HepG2 (cell line): ENCODE data around the gene XRCC3. TPM values are rescaled to one million over a fixed set of nuclear protein-coding genes. Genes with fewer than 3 reads are reported as not detected.

Experiments
- ATAC-seq: fragments of 200-7000 bp; cut with Tn5 transposase; 3 replicates; pipeline ENCODE4 v1.9.1; 2020; ENCODE audit warnings: mild to moderate bottlenecking, moderate library complexity
- BruUV-seq: library from RNA; stranded (reverse); fragments of 400-500 nt; replicated peaks from 2 replicates; lab custom pipeline; 2021; lab: Mats Ljungman, UMichigan
- CTCF ChIA-PET: fragments of 300-600 bp; formaldehyde crosslinking; extraction: SDS; loops from one replicate; lab custom pipeline; 2021; ENCODE audit warnings: low total read pairs, inconsistent platforms, low intra/inter-chr PET ratio; lab: Yijun Ruan, JAX
- POLR2A ChIA-PET: fragments of 350-600 bp; sonication (Branson Sonifier 250); formaldehyde crosslinking; loops from one replicate; lab custom pipeline; 2020; ENCODE audit warnings: antibody characterized with exemption, inconsistent platforms; lab: Yijun Ruan, JAX
- DNase-seq: peaks from one replicate; pipeline ENCODE4 v3.0.0-alpha.2; 2015; ENCODE audit warnings: low spot score
- FAIRE-seq: peaks from 3 replicates; lab custom pipeline; 2011; peaks lifted over from hg19 to GRCh38; lab: Jason Lieb, UNC
- H2AFZ ChIP-seq: one replicate; pipeline ENCODE4 v1.6.1; 2011; ENCODE audit warnings: low read length, inconsistent platforms
- H3K27ac ChIP-seq: fragments of 300-600 bp; 3 replicates; pipeline ENCODE4 v1.8.0; 2011; ENCODE audit warnings: mixed run types, mild to moderate bottlenecking, mixed read lengths, low read length, inconsistent platforms; ENCODE audit not compliant: insufficient read depth; ENCODE audit errors: extremely low read length
- H3K27me3 ChIP-seq, 2 experiments: fragments of 200-600 bp in 1 of 2; 2 replicates in 1 of 2; 3 replicates in 1 of 2; pipeline versions ENCODE4 v1.6.0 to v1.8.0; 2011; ENCODE audit warnings: low read length in 2 of 2, mild to moderate bottlenecking in 2 of 2, moderate library complexity in 2 of 2, inconsistent platforms in 1 of 2; ENCODE audit not compliant: insufficient read depth in 2 of 2, control insufficient read depth in 1 of 2
- H3K36me3 ChIP-seq, 2 experiments: fragments of 200-600 bp in 1 of 2; replicated peaks in 1 of 2; 2 replicates in 1 of 2; 3 replicates in 1 of 2; pipeline versions ENCODE4 v1.5.1 to v1.8.0; 2011; ENCODE audit warnings: low read length in 2 of 2, inconsistent platforms in 1 of 2; ENCODE audit not compliant: insufficient read depth in 2 of 2, control insufficient read depth in 1 of 2
- H3K4me1 ChIP-seq: 2 replicates; pipeline ENCODE4 v1.5.1; 2012; ENCODE audit warnings: low read length, inconsistent platforms; ENCODE audit not compliant: insufficient read depth
- H3K4me2 ChIP-seq: 2 replicates; pipeline ENCODE4 v1.6.0; 2011; ENCODE audit warnings: low read depth, low read length, inconsistent platforms
- H3K4me3 ChIP-seq, 3 experiments: fragments of 200-600 bp in 1 of 3; sonication (generic), shearing (Covaris generic) in 1 of 3; replicated peaks in 1 of 3; 2 replicates each; pipeline ENCODE4 v1.5.1; 2011 to 2016; ENCODE audit warnings: low read length in 3 of 3, inconsistent platforms in 2 of 3, low read depth in 2 of 3, mild to moderate bottlenecking in 2 of 3, control low read depth in 1 of 3, mixed read lengths in 1 of 3; ENCODE audit not compliant: insufficient read depth in 1 of 3
- H3K79me2 ChIP-seq: one replicate; pipeline ENCODE4 v1.6.1; 2011; ENCODE audit warnings: low read length, inconsistent platforms; ENCODE audit not compliant: insufficient read depth
- H3K9ac ChIP-seq: 2 replicates; pipeline ENCODE4 v1.6.0; 2011; ENCODE audit warnings: mild to moderate bottlenecking, low read depth, low read length, inconsistent platforms; ENCODE audit not compliant: insufficient read depth
- H3K9me3 ChIP-seq: 2 replicates; pipeline ENCODE4 v1.5.1; 2012; ENCODE audit warnings: mild to moderate bottlenecking, low read length
- H4K20me1 ChIP-seq: 2 replicates; pipeline ENCODE4 v1.6.0; 2011; ENCODE audit warnings: inconsistent platforms, mild to moderate bottlenecking, low read length, moderate library complexity; ENCODE audit not compliant: insufficient read depth
- AFF4 ChIP-seq: sonication (generic); formaldehyde crosslinking; IDR thresholded peaks from 2 replicates; pipeline ENCODE4 v1.4.0; 2020; ENCODE audit warnings: missing genetic modification reagents
- AGO2 ChIP-seq: fragments of 200-400 bp; formaldehyde crosslinking; optimal IDR thresholded peaks from 2 replicates; pipeline ENCODE3; 2017; ENCODE audit warnings: mild to moderate bottlenecking, low read depth, low read length, moderate library complexity
- FOSL1 ChIP-seq: sonication (generic); formaldehyde crosslinking; IDR thresholded peaks from 2 replicates; pipeline ENCODE4 v1.9.0; 2021; ENCODE audit warnings: missing genetic modification reagents, borderline replicate concordance
- NONO ChIP-seq, 2 experiments: fragments of 450-650 bp in 1 of 2; sonication (generic) in 1 of 2; formaldehyde crosslinking in 1 of 2; IDR thresholded peaks in 1 of 2; conservative IDR thresholded peaks in 1 of 2; 2 replicates each; pipeline versions ENCODE4 v1.6.1 to v1.8.0; 2017 to 2022; ENCODE audit warnings: mild to moderate bottlenecking in 1 of 2, missing genetic modification reagents in 1 of 2, moderate library complexity in 1 of 2
- PAX8 ChIP-seq: sonication (generic); formaldehyde crosslinking; IDR thresholded peaks from 2 replicates; pipeline ENCODE4 v1.8.0; 2022; ENCODE audit warnings: mild to moderate bottlenecking, missing genetic modification reagents, borderline replicate concordance
- RBFOX2 ChIP-seq: fragments of 200-400 bp; formaldehyde crosslinking; IDR thresholded peaks from 2 replicates; pipeline ENCODE4 v1.6.1; 2017; ENCODE audit warnings: low read depth, mild to moderate bottlenecking, low read length
- WIZ ChIP-seq: sonication (generic); formaldehyde crosslinking; IDR thresholded peaks from 2 replicates; pipeline ENCODE4 v1.5.1; 2020; ENCODE audit warnings: mild to moderate bottlenecking, missing genetic modification reagents
- WGBS: methylation state at CpG from one replicate; pipeline ENCODE4 v1.1.6; 2017; ENCODE audit warnings: low lambda C conversion rate; 5-methylcytosine and 5-hydroxymethylcytosine counted together
- in situ Hi-C: cut with HindIII; loops from 2 replicates; pipeline ENCODE4 v1.10.0; 2017; ENCODE audit warnings: low pct_unique_long_range_greater_than_20kb; ENCODE audit not compliant: extremely low pct_ligation_motif_present
- intact Hi-C: fragments of 100-400 bp; cut with micrococcal nuclease; formaldehyde crosslinking; loops from one replicate; pipeline ENCODE4 v1.10.0; 2022; ENCODE audit not compliant: unreplicated experiment
- polyA plus RNA-seq, 8 experiments: library from polyadenylated mRNA; depleted of rRNA in 3 of 8; stranded (reverse) in 7 of 8; unstranded in 1 of 8; fragments of >200 nt; fragmentation: Illumina TruSeq in 4 of 8; extraction: Trizol in 4 of 8; gene quantifications; 2 replicates each; pipeline versions ENCODE4 v1.2.1 to v1.2.3, GENCODE V29; 2011 to 2016; ENCODE audit warnings: low read depth in 4 of 8, missing spikeins in 1 of 8, mixed read lengths in 1 of 8; ENCODE audit not compliant: insufficient read depth in 1 of 8
- total RNA-seq, 5 experiments: library from RNA; depleted of rRNA; stranded (reverse); fragments of >200 nt; fragmentation: Illumina TruSeq; extraction: Trizol; gene quantifications; 2 replicates each; pipeline ENCODE4 v1.2.3, GENCODE V29; 2016; ENCODE audit warnings: low read depth in 1 of 5

Gene XRCC3
- total and polyA plus RNA-seq, 2 of the 13 experiments (the other 11 are each of a cell fraction or from before 2014, with no cell fraction given) = 5.4 to 25.8 TPM

- 99% methylated on average over 15 of the region's 41 CpGs for WGBS
- intact Hi-C loops = no loop called here
- Histone ChIP-seq H2AFZ (no peak overlapping the region), H3K4me1 (no peaks in the 10 kb centered on the region), H3K79me2 (no peaks in the 10 kb centered on the region), H3K27ac (no peak overlapping the region), H3K9me3 (no peaks in the 10 kb centered on the region), H3K27me3 (no peaks in the 10 kb centered on the region; a peak in 1 of 5 replicates), H3K4me2 (no peak overlapping the region), H4K20me1 (no peaks in the 10 kb centered on the region), H3K4me3 (no peak overlapping the region), H3K9ac (no peak overlapping the region), H3K36me3 (peaks cover 7 to 42% of the 10 kb centered on the region in 2 experiments; a peak in 3 of 5 replicates)
- FAIRE-seq (no peak), ATAC-seq (peak; percentile 5; the same call in 2 of the 3 replicates), DNase-seq (no peak)
- ChIA-PET CTCF (no interaction called here), POLR2A (no interaction called here)
- TF ChIP-seq AGO2 (peak; percentile 81), FOSL1 (CRISPR knock-in tag) (no peak), RBFOX2 (0 out of 2 replicates have a peak, but pooled peaks have one; percentile 23)
- BruUV-seq = no TSS peak
- in situ Hi-C loops = no loop called here
Observed at GRCh38 chr14:103706551-103707328, 8.5 kb downstream of the XRCC3 start.

- BruUV-seq = no TSS peak
- FAIRE-seq (no peak), ATAC-seq (no peak), DNase-seq (no peak)
- Histone ChIP-seq H3K4me3 (no peak overlapping the region), H3K4me1 (peaks cover 1% of the 10 kb centered on the region; the same call in 1 of the 2 replicates), H3K27ac (no peak overlapping the region), H3K27me3 (no peaks in the 10 kb centered on the region; a peak in 1 of 5 replicates), H2AFZ (no peak overlapping the region), H3K4me2 (no peak overlapping the region), H3K9ac (no peak overlapping the region), H3K79me2 (no peaks in the 10 kb centered on the region), H3K36me3 (peaks cover 7 to 41% of the 10 kb centered on the region in 2 experiments; a peak in 3 of 5 replicates), H3K9me3 (no peaks in the 10 kb centered on the region), H4K20me1 (no peaks in the 10 kb centered on the region)
- intact Hi-C loops = no loop called here
- WGBS = 96% methylated on average over 20 of the region's 28 CpGs
- no peak for TF ChIP-seq AFF4 (CRISPR knock-in tag)
- no peak for TF ChIP-seq WIZ
- TF ChIP-seq AGO2 = peak; percentile 43
- no peak for TF ChIP-seq NONO (IDR thresholded peaks at IDR 0.05)
- TF ChIP-seq NONO (CRISPR knock-in tag; conservative IDR thresholded peaks at IDR 0.05) = no peak
- no peak for TF ChIP-seq PAX8 (CRISPR knock-in tag)
- ChIA-PET CTCF (no interaction called here), POLR2A (no interaction called here)
- in situ Hi-C loops = no loop called here
Observed at GRCh38 chr14:103705504-103706284, 9.6 kb downstream of the XRCC3 start.
